ENCODE measurements around the gene GLYATL2.

Gene GLYATL2

DNA sequence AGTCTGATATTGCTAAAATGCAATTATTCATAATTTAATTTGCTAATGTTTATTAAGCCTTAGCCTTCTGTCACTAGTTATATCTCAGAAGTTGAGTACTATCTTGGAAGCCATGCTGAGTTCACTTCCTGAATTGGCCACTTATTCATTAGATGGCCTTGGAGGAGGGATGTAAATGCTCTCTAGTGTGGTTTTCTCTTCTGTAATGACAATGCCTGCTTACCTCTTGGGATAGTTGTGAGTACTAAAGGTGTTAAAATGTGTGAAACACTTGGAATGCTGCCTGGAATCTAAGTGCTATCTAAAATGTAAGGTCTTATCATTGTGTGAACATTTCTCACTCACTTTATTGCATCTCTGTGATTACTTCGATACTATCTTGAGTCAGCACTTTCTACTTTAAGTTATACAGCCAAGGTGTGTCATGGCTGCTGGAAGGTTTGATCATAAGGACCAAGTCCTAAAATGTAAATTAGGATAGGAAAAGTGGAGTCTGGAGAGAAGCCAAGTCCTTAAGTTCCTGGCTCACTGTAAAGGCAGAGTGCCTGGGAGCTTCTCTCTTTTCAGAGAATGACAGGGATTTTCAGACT lies 12.4 kb downstream of the GLYATL2 start:
- H3K27ac Mint-ChIP-seq = no peak overlapping the region
- no peaks in the 10 kb centered on the region for H3K36me3 Mint-ChIP-seq
- ATAC-seq (ENCODE audit: low read depth) = no peak
- H3K9me3 Mint-ChIP-seq = peaks cover 1% of the 10 kb centered on the region
- no peak overlapping the region for H3K4me3 Mint-ChIP-seq
- H3K27me3 Mint-ChIP-seq = peaks cover 6% of the 10 kb centered on the region
- no peaks in the 10 kb centered on the region for H3K4me1 Mint-ChIP-seq
- no peak for DNase-seq (ENCODE audit: low spot score in 2 of 2)

- Mint-ChIP-seq H3K9me3 (no peaks in the 10 kb centered on the region), H3K27me3 (peaks cover 6% of the 10 kb centered on the region), H3K27ac (no peak overlapping the region), H3K36me3 (no peaks in the 10 kb centered on the region), H3K4me3 (no peak overlapping the region), H3K4me1 (no peaks in the 10 kb centered on the region)
- no peak for DNase-seq (ENCODE audit: low spot score in 2 of 2)
- no peak for ATAC-seq (ENCODE audit: low read depth)
Measured at GRCh38 chr11:58830673-58831301, 13.7 kb downstream of the GLYATL2 start.

GRCh38 chr11:58829786-58830185 lies 14.7 kb downstream of the GLYATL2 start:
- DNase-seq (ENCODE audit: low spot score in 2 of 2) = no peak
- no peaks in the 10 kb centered on the region for H3K4me1 Mint-ChIP-seq
- H3K27me3 Mint-ChIP-seq = peaks cover 9% of the 10 kb centered on the region
- H3K4me3 Mint-ChIP-seq = no peak overlapping the region
- ATAC-seq (ENCODE audit: low read depth) = no peak
- no peaks in the 10 kb centered on the region for H3K36me3 Mint-ChIP-seq
- H3K27ac Mint-ChIP-seq = no peak overlapping the region
- no peaks in the 10 kb centered on the region for H3K9me3 Mint-ChIP-seq

DNA sequence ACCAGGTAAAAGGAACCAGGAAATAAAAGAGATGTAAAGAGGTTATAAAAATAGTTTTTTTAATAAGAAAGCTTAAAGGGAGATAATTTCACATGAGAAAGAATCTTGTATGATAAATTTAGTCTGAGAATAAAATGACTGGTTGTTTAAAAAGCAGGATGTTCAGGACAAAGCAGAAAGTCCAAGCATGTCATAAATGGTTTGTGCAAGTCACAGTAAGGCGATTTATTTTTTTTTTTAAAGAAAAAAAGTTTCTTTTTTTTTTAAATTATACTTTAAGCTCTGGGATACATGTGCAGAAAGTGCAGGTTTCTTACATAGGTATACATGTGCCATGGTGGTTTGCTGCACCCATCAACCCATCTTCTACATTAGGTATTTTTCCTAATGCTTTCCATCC lies 30.8 kb downstream of the GLYATL2 start:
- peaks cover 4% of the 10 kb centered on the region for H3K36me3 Mint-ChIP-seq
- no peak for DNase-seq (ENCODE audit: low spot score in 2 of 2)

DNA sequence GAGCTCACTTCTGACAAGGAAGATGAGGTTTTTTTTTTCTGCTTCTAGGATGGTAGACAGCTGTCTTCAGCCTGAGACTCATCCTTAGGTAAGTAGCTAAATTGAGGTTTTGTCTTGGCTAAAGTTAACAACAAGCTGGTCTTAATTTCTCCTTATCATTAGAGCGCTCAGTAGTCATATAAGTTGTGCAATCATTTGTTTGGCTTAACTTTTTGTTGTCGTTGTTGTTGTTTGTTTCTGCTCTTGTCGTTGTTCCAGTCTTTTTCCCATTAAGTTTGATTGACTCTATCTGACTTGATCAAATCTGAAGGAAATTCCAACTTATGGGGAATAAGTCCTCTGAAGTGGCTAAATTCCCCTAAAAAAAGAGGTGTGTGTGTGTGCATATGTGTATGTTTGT lies 33.0 kb downstream of the GLYATL2 start:
- ATAC-seq (ENCODE audit: low read depth) = no peak
- Mint-ChIP-seq H3K27ac (no peak overlapping the region), H3K36me3 (peaks cover 2% of the 10 kb centered on the region)

More for the DNA sequence above, 30.8 kb downstream of the GLYATL2 start:
- Mint-ChIP-seq H3K27ac (no peak overlapping the region), H3K4me3 (no peak overlapping the region), H3K4me1 (no peaks in the 10 kb centered on the region), H3K9me3 (peaks cover 10% of the 10 kb centered on the region), H3K27me3 (peaks cover 8% of the 10 kb centered on the region)
- ATAC-seq (ENCODE audit: low read depth) = no peak

GRCh38 chr11:58807343-58807742 lies 37.2 kb downstream of the GLYATL2 start:
- no peaks in the 10 kb centered on the region for H3K4me1 Mint-ChIP-seq
- H3K27ac Mint-ChIP-seq = no peak overlapping the region
- ATAC-seq (ENCODE audit: low read depth) = no peak
- H3K36me3 Mint-ChIP-seq = peaks cover 2% of the 10 kb centered on the region
- H3K27me3 Mint-ChIP-seq = peaks cover 11% of the 10 kb centered on the region
- H3K4me3 Mint-ChIP-seq = no peak overlapping the region
- DNase-seq (ENCODE audit: low spot score in 2 of 2) = no peak
- peaks cover under 1% of the 10 kb centered on the region for H3K9me3 Mint-ChIP-seq

More for the DNA sequence above, 33.0 kb downstream of the GLYATL2 start:
- DNase-seq (ENCODE audit: low spot score in 2 of 2) = no peak
- no peaks in the 10 kb centered on the region for H3K4me1 Mint-ChIP-seq
- peaks cover 5% of the 10 kb centered on the region for H3K9me3 Mint-ChIP-seq
- H3K4me3 Mint-ChIP-seq = no peak overlapping the region
- peaks cover 10% of the 10 kb centered on the region for H3K27me3 Mint-ChIP-seq

- Mint-ChIP-seq H3K4me3 (no peak overlapping the region), H3K4me1 (no peaks in the 10 kb centered on the region), H3K27ac (no peak overlapping the region), H3K9me3 (peaks cover 4% of the 10 kb centered on the region), H3K27me3 (peaks cover 9% of the 10 kb centered on the region), H3K36me3 (no peaks in the 10 kb centered on the region)
- ATAC-seq (ENCODE audit: low read depth) (no peak), DNase-seq (ENCODE audit: low spot score in 2 of 2) (no peak)
Measured at GRCh38 chr11:58805065-58805464, 39.4 kb downstream of the GLYATL2 start.

GRCh38 chr11:58801974-58802545 lies 42.4 kb downstream of the GLYATL2 start:
- Mint-ChIP-seq H3K4me3 (no peak overlapping the region), H3K36me3 (no peaks in the 10 kb centered on the region), H3K27me3 (peaks cover 4% of the 10 kb centered on the region), H3K4me1 (no peaks in the 10 kb centered on the region), H3K27ac (no peak overlapping the region), H3K9me3 (peaks cover 4% of the 10 kb centered on the region)
- DNase-seq (ENCODE audit: low spot score in 2 of 2) (no peak), ATAC-seq (ENCODE audit: low read depth) (no peak)

DNA sequence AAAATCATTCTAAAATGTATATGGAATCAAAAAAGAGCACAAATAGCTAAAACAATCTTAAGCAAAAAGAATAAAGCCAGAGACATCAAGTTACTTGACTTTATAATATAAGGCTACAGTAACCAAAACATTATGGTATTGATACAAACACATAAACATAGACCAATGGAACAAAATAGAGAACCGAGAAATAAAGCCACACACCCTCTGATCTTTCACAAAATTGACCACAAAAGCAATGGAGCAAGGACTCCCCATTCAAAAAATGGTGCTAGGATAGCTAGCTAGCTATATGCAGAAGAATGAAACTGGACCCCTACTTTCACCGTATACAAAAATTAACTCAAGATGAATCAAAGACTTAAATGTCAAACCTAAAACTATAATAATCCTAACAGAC lies 43.2 kb downstream of the GLYATL2 start:
- Mint-ChIP-seq H3K27ac (no peak overlapping the region), H3K4me1 (no peaks in the 10 kb centered on the region), H3K36me3 (no peaks in the 10 kb centered on the region), H3K4me3 (no peak overlapping the region), H3K9me3 (peaks cover 4% of the 10 kb centered on the region), H3K27me3 (peaks cover 4% of the 10 kb centered on the region)
- DNase-seq (ENCODE audit: low spot score in 2 of 2) (no peak), ATAC-seq (ENCODE audit: low read depth) (no peak)

GRCh38 chr11:58796333-58796732 lies 48.2 kb downstream of the GLYATL2 start:
- H3K4me1 Mint-ChIP-seq = no peaks in the 10 kb centered on the region
- peaks cover 4% of the 10 kb centered on the region for H3K27me3 Mint-ChIP-seq
- DNase-seq (ENCODE audit: low spot score in 2 of 2) = no peak
- H3K9me3 Mint-ChIP-seq = peaks cover 1% of the 10 kb centered on the region
- H3K27ac Mint-ChIP-seq = no peak overlapping the region
- no peaks in the 10 kb centered on the region for H3K36me3 Mint-ChIP-seq
- no peak for ATAC-seq (ENCODE audit: low read depth)
- no peak overlapping the region for H3K4me3 Mint-ChIP-seq

DNA sequence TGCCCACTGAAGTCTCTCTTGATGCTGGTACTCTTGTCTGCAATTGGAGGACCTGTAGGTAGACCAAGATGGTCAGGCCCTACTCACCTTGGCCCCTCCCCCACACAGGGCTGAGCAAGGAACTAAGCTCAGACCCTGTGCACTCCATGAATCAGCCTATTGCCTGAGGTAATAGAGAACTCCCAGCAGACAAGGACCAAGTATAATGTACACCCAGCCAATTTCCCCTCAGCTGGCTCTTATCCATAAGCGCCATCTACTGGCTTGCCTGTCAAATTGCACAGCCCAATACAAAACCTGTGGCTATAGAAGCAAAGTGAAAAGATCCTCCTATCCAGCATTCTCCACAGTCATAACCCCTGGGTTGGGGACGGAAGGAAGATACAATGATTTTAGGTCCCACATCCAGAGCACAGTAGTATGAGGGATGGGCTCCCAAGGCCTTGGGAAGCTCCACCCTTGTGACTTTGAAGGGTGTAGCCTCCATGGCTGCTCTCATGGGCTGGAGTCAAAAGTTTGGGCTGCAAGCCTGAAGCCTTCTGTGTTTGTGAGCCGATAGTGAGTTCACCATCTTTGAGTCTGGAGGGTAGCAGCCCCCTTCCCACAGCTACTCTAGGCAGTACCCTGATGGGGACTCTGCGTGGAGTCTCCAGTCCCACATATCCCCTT lies 56.0 kb downstream of the GLYATL2 start:
- Mint-ChIP-seq H3K27ac (no peak overlapping the region), H3K9me3 (peaks cover 1% of the 10 kb centered on the region), H3K4me1 (no peaks in the 10 kb centered on the region), H3K36me3 (no peaks in the 10 kb centered on the region), H3K27me3 (peaks cover 11% of the 10 kb centered on the region), H3K4me3 (no peak overlapping the region)
- ATAC-seq (ENCODE audit: low read depth) = peak; percentile 67
- peak; percentile 20 to 26 for DNase-seq (ENCODE audit: low spot score in 2 of 2)

- Mint-ChIP-seq H3K4me1 (no peaks in the 10 kb centered on the region), H3K4me3 (no peak overlapping the region), H3K27ac (no peak overlapping the region), H3K9me3 (peaks cover 1% of the 10 kb centered on the region), H3K36me3 (no peaks in the 10 kb centered on the region), H3K27me3 (peaks cover 11% of the 10 kb centered on the region)
- no peak for ATAC-seq (ENCODE audit: low read depth)
- DNase-seq (ENCODE audit: low spot score in 2 of 2) = no peak
Measured at GRCh38 chr11:58787903-58788302, 56.6 kb downstream of the GLYATL2 start.

- Mint-ChIP-seq H3K9me3 (no peaks in the 10 kb centered on the region), H3K27ac (no peak overlapping the region), H3K4me3 (no peak overlapping the region), H3K36me3 (no peaks in the 10 kb centered on the region), H3K27me3 (peaks cover 11% of the 10 kb centered on the region), H3K4me1 (no peaks in the 10 kb centered on the region)
- no peak for DNase-seq (ENCODE audit: low spot score in 2 of 2)
- no peak for ATAC-seq (ENCODE audit: low read depth)
Measured at GRCh38 chr11:58786693-58787092, 57.8 kb downstream of the GLYATL2 start.

- H3K27me3 Mint-ChIP-seq = peaks cover 4% of the 10 kb centered on the region
- H3K4me1 Mint-ChIP-seq = no peaks in the 10 kb centered on the region
- H3K27ac Mint-ChIP-seq = no peak overlapping the region
- peaks cover 2% of the 10 kb centered on the region for H3K36me3 Mint-ChIP-seq
- ATAC-seq (ENCODE audit: low read depth) = no peak
- no peak overlapping the region for H3K4me3 Mint-ChIP-seq
- no peak for DNase-seq (ENCODE audit: low spot score in 2 of 2)
- peaks cover 1% of the 10 kb centered on the region for H3K9me3 Mint-ChIP-seq
Measured at GRCh38 chr11:58784995-58785394, 59.5 kb downstream of the GLYATL2 start.
